ENCODE results near the gene TSPAN17.

Gene TSPAN17

GRCh38 chr5:176621661-176622079, 25.6 kb upstream of the TSPAN17 start:
- DNase-seq (ENCODE audit: low read depth in 2 of 2): no peak

- no peak for DNase-seq (ENCODE audit: low read depth in 2 of 2)
These were observed 23.1 kb upstream of the TSPAN17 start for GRCh38 chr5:176624142-176624541.

- no peak for DNase-seq (ENCODE audit: low read depth in 2 of 2)
These were observed 22.3 kb upstream of the TSPAN17 start for GRCh38 chr5:176624938-176625337.

GRCh38 chr5:176625512-176625911, 21.8 kb upstream of the TSPAN17 start:
- no peak for DNase-seq (ENCODE audit: low read depth in 2 of 2)

GRCh38 chr5:176625966-176626875, 21.1 kb upstream of the TSPAN17 start:
- DNase-seq (ENCODE audit: low read depth in 2 of 2): no peak

GRCh38 chr5:176626876-176627236, 20.4 kb upstream of the TSPAN17 start:
- DNase-seq (ENCODE audit: low read depth in 2 of 2): no peak

GRCh38 chr5:176627582-176627981, 19.7 kb upstream of the TSPAN17 start:
- DNase-seq (ENCODE audit: low read depth in 2 of 2): no peak

GRCh38 chr5:176628406-176629228, 18.7 kb upstream of the TSPAN17 start:
- DNase-seq (ENCODE audit: low read depth in 2 of 2): no peak

GRCh38 chr5:176629317-176629852, 17.9 kb upstream of the TSPAN17 start:
- DNase-seq (ENCODE audit: low read depth in 2 of 2): no peak

GRCh38 chr5:176629853-176630680, 17.2 kb upstream of the TSPAN17 start, which contains the start of the genes EIF4E1B and SNCB:
Gene EIF4E1B (plus strand): TSS chr5:176630675. CDS start chr5:176642788, 12,113 bp downstream.
Gene SNCB (minus strand): TSS chr5:176630534. CDS start chr5:176629654, 880 bp downstream.
- peak in 1 of 2 donors; percentile 34 for DNase-seq (ENCODE audit: low read depth in 2 of 2)

GRCh38 chr5:176630681-176631222, 16.5 kb upstream of the TSPAN17 start:
- no peak for DNase-seq (ENCODE audit: low read depth in 2 of 2)

GRCh38 chr5:176631383-176632200, 15.7 kb upstream of the TSPAN17 start:
- DNase-seq (ENCODE audit: low read depth in 2 of 2): no peak

GRCh38 chr5:176632745-176633144, 14.5 kb upstream of the TSPAN17 start:
- no peak for DNase-seq (ENCODE audit: low read depth in 2 of 2)

GRCh38 chr5:176633598-176633997, 13.7 kb upstream of the TSPAN17 start:
- DNase-seq (ENCODE audit: low read depth in 2 of 2): no peak

- no peak for DNase-seq (ENCODE audit: low read depth in 2 of 2)
These were observed 10.9 kb upstream of the TSPAN17 start for GRCh38 chr5:176636426-176636825.

- DNase-seq (ENCODE audit: low read depth in 2 of 2): no peak
These were observed 9.7 kb upstream of the TSPAN17 start for GRCh38 chr5:176637556-176637955.

- DNase-seq (ENCODE audit: low read depth in 2 of 2): no peak
These were observed 8.8 kb upstream of the TSPAN17 start for GRCh38 chr5:176638437-176638836.

- no peak for DNase-seq (ENCODE audit: low read depth in 2 of 2)
These were observed 8.1 kb upstream of the TSPAN17 start for GRCh38 chr5:176639208-176639607.

- DNase-seq (ENCODE audit: low read depth in 2 of 2): no peak
These were observed 7.3 kb upstream of the TSPAN17 start for GRCh38 chr5:176639981-176640380.

GRCh38 chr5:176640616-176641015, 6.7 kb upstream of the TSPAN17 start:
- no peak for DNase-seq (ENCODE audit: low read depth in 2 of 2)

Measured in stimulated activated CD8-positive, alpha-beta memory T cell treated with anti-CD3 and anti-CD28 coated beads, Interleukin-2, amount 100 ng/mL, for 1 hour (primary cell).